Sigmoid colon (tissue), 4 donors: Measurements from ENCODE around the gene HOXC9.
"Not testable (repeated sequence)": the region's sequence is repeated elsewhere in the genome, so short reads cannot be mapped to it uniquely, and the experiment has no call there.

Experiments
- POLR2A ChIP-seq, 2 donors: fragments of 450-650 bp; IDR thresholded peaks; one replicate each; pipeline ENCODE4 v1.6.1; 2016; ENCODE audit warnings: antibody characterized with exemption in 2 of 2, mild to moderate bottlenecking in 2 of 2, moderate library complexity in 2 of 2
- POLR2AphosphoS5 ChIP-seq, 4 donors: sonication (generic); formaldehyde crosslinking; IDR thresholded peaks; one replicate each; pipeline ENCODE4 v1.6.1; 2017; ENCODE audit warnings: antibody characterized with exemption in 4 of 4
- TF ChIP-seq, protein P1 (sequence below), 4 experiments: fragments of 450-650 bp in 3 of 4; fragments of 200-600 bp in 1 of 4; IDR thresholded peaks; one replicate each; pipeline ENCODE4 v1.5.1; 2016 to 2019; ENCODE audit warnings: antibody characterized with exemption in 4 of 4, mild to moderate bottlenecking in 3 of 4, moderate library complexity in 2 of 4

DNA sequence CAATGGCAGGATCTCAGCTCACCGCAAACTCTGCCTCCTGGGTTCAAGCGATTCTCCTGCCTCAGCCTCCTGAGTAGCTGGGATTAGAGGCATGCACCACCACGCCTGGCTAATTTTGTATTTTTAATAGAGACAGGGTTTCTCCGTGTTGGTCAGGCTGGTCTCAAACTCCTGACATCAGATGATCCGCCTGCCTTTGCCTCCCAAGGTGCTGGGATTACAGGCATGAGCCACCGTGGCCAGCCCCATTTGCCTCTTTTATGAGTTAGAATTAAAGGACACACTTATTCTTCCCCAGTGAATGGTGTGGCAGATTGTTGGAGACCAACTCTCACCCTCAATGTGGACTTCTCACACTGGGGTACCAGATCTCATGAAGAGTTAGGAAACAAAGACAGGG, 42.1 kb downstream of the HOXC9 start:
- TF ChIP-seq, protein P1, sequence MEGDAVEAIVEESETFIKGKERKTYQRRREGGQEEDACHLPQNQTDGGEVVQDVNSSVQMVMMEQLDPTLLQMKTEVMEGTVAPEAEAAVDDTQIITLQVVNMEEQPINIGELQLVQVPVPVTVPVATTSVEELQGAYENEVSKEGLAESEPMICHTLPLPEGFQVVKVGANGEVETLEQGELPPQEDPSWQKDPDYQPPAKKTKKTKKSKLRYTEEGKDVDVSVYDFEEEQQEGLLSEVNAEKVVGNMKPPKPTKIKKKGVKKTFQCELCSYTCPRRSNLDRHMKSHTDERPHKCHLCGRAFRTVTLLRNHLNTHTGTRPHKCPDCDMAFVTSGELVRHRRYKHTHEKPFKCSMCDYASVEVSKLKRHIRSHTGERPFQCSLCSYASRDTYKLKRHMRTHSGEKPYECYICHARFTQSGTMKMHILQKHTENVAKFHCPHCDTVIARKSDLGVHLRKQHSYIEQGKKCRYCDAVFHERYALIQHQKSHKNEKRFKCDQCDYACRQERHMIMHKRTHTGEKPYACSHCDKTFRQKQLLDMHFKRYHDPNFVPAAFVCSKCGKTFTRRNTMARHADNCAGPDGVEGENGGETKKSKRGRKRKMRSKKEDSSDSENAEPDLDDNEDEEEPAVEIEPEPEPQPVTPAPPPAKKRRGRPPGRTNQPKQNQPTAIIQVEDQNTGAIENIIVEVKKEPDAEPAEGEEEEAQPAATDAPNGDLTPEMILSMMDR (IDR thresholded peaks at IDR 0.05), result not testable (repeated sequence)
- TF ChIP-seq POLR2A, POLR2AphosphoS5 (IDR thresholded peaks at IDR 0.05): not testable (repeated sequence)
